HK-2 (cell line): ENCODE results near the gene EFNB1.

Source experiments
- DNase-seq: peaks from one replicate; pipeline ENCODE4 v3.0.0-alpha.2; 2018; ENCODE audit not compliant: unreplicated experiment

The EFNB1 gene

DNA sequence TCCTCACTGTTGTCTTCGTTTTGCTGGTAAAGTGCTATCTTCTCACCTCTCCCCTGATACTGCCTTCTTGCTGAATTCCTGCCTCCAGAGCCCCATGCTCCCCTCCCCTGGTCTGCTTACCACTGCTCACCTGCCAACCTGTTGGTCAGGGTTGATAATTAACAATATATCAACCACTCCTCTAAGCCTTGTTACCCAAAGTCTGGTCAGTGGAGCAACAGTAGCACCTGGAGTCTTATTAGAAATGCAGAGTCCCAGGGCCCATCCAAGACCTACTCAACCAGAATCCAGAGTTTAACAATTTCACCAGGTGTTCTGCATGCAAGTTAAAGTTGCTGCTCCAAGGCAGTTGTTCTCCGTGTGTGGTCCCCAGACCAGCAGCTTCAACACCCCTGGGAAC, 55.0 kb downstream of the EFNB1 start:
- DNase-seq = no peak

DNA sequence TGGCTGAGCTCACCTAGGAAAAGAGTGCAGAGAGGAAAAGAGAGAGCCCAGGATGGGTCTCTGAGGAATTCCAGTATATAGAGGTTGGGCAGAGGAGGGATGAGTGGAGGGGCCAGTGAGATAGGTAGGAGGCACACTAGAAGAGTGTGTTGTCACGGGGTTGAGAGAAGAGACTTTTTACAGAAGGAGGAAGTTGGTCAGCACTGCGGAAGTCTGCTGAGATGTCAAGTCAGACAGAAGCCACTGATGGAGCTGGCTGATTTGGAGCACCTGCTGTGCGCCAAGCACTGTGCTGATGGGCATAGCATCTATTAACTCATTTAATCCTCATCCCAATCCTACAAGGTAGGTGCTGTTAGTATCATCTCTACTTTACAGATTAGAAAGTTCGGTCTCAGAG, 60.4 kb downstream of the EFNB1 start:
- DNase-seq = no peak
